ENCODE results near the gene DIO1.

Gene DIO1

GRCh38 chr1:53895421-53895820 is 1.4 kb downstream of the DIO1 start:
- DNase-seq (ENCODE audit: low read depth), result no peak
- no peak for TF ChIP-seq CTCF (conservative IDR thresholded peaks at IDR 0.05; ENCODE audit: low read depth, low read length)

GRCh38 chr1:53896635-53897229 is 2.7 kb downstream of the DIO1 start:
- TF ChIP-seq CTCF (conservative IDR thresholded peaks at IDR 0.05; ENCODE audit: low read depth, low read length), result no peak
- H3K4me3 ChIP-seq (ENCODE audit: low read length), result no peak overlapping the region
- DNase-seq (ENCODE audit: low read depth), result no peak

More at GRCh38 chr1:53895421-53895820, 1.4 kb downstream of the DIO1 start:
- H3K4me3 ChIP-seq (ENCODE audit: low read length), result no peak overlapping the region

GRCh38 chr1:53899206-53899628 is 5.2 kb downstream of the DIO1 start:
- TF ChIP-seq CTCF (conservative IDR thresholded peaks at IDR 0.05; ENCODE audit: low read depth, low read length), result no peak
- H3K4me3 ChIP-seq (ENCODE audit: low read length), result no peak overlapping the region
- no peak for DNase-seq (ENCODE audit: low read depth)

- no peak for TF ChIP-seq CTCF (conservative IDR thresholded peaks at IDR 0.05; ENCODE audit: low read depth, low read length)
- no peak for DNase-seq (ENCODE audit: low read depth)
- no peak overlapping the region for H3K4me3 ChIP-seq (ENCODE audit: low read length)
These were observed 5.7 kb downstream of the DIO1 start for GRCh38 chr1:53899708-53900107.

- DNase-seq (ENCODE audit: low read depth), result no peak
- TF ChIP-seq CTCF (conservative IDR thresholded peaks at IDR 0.05; ENCODE audit: low read depth, low read length), result no peak
- H3K4me3 ChIP-seq (ENCODE audit: low read length), result no peak overlapping the region
These were observed 8.5 kb downstream of the DIO1 start for GRCh38 chr1:53902235-53903138.

GRCh38 chr1:53905509-53905908 is 11.5 kb downstream of the DIO1 start:
- no peak for DNase-seq (ENCODE audit: low read depth)
- TF ChIP-seq CTCF (conservative IDR thresholded peaks at IDR 0.05; ENCODE audit: low read depth, low read length), result no peak
- H3K4me3 ChIP-seq (ENCODE audit: low read length), result no peak overlapping the region

- no peak for DNase-seq (ENCODE audit: low read depth)
- TF ChIP-seq CTCF (conservative IDR thresholded peaks at IDR 0.05; ENCODE audit: low read depth, low read length), result no peak
- no peak overlapping the region for H3K4me3 ChIP-seq (ENCODE audit: low read length)
These were observed 12.1 kb downstream of the DIO1 start for GRCh38 chr1:53906121-53906520.

Data from retinal pigment epithelial cell (primary cell).